GM19238 (cell line): ENCODE results near the gene PDXP.
"Not testable (repeated sequence)": the region's sequence is repeated elsewhere in the genome, so short reads cannot be mapped to it uniquely, and the experiment has no call there.

Source experiments
- DNase-seq: peaks from one replicate; pipeline ENCODE4 v3.0.0; 2011; ENCODE audit warnings: low spot score; ENCODE audit not compliant: insufficient read length

Gene PDXP, protein sequence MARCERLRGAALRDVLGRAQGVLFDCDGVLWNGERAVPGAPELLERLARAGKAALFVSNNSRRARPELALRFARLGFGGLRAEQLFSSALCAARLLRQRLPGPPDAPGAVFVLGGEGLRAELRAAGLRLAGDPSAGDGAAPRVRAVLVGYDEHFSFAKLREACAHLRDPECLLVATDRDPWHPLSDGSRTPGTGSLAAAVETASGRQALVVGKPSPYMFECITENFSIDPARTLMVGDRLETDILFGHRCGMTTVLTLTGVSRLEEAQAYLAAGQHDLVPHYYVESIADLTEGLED

DNA sequence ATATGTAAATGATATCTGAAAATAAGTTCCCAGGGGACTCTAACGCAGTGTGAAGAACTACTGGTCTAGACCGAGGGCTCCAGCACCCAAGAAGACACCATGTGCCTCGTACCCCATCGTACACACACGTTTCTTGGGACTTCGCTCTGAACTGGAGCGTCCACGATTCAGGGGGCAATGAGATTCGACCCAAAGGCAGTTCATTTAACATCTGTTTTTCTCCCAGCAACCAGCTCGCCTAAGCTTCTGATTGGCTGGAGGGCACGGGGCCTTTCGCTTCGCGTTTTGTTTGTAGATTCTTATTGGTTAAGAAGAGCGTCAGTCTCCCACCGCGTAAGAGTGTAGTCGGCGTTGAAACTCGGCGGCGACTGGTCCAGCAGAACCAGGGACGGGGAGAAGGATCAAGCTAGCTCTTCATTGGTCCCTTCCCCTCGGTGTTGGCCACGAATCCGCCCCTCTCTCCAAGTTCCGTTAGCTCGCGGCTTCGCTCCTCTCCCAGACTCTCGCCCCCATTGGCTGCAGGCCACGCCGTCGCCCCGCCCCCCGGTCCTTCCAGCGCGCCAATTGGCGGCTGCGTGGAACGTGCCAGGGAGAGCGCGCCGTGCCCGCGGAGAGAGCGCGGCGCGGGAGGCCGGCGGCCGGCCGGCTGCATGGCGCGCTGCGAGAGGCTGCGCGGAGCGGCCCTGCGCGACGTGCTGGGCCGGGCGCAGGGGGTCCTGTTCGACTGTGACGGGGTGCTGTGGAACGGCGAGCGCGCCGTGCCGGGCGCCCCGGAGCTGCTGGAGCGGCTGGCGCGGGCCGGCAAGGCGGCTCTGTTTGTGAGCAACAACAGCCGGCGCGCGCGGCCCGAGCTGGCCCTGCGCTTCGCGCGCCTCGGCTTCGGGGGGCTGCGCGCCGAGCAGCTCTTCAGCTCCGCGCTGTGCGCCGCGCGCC lies at the start of gene PDXP:
PDXP (plus strand) TSS at position 591 of the 933 bp plus-strand sequence; CDS start at position 651, 60 bp downstream.
- DNase-seq = peak; percentile 100

DNA sequence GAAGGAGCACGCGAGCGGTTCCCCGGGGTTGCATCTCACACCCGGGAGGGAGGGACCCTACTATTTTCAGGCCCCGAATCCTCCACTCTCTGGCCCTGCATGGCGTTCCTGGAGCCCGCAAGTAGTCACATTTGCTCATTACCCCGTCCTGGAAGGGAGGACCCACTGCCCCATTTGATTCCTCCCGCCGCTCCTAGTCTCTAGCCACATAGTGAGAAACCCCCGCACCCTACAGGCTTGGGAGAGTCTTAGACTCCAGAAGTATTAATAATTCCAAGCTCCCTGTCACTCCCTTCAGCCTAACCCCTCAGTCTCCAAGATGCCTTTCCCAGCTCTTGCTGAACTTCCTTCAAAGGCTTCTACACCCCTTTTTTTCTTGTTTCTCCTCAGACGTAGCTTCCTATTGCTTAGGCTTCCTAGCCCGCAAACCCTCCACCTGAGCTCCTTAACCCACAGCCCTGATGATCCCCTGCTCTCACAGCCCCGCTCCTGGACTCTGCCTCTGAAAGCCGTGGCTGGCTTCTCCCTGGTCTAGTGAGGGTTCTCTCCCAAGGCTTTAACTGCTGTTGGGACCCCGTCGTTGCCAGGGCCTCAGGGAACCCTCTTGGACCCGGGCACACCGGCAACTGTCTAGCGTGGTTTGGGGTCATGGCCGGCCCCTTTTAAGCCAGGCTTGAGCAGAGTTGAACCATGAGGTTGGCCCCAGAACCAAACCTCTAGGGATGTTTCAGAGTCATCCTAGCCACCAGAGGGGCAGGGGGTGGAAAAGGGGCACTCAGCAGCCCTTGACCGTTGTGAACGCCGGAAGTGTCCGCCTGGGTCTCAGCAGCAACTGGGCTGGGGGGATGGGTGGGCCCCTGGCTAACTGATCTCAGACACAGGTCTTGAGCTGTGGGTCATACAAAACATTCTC lies 49.0 kb upstream of the PDXP start:
- peak; percentile 51 for DNase-seq

DNA sequence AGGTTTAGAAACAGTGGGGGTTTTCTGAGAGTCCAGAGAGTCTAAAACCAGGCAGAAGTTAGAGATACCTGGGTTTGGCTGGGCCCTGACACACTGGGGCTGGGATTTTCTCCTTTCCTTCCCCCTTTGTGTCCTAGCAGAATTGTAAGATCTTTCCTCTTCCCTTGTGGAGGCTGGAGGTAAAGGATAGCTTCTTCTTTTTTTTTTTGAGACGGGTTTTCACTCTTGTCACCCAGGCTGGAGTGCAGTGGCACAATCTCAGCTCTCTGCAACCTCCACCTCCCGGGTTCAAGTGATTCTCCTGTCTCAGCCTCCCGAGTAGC lies 48.4 kb upstream of the PDXP start:
- not testable (repeated sequence) for DNase-seq

DNA sequence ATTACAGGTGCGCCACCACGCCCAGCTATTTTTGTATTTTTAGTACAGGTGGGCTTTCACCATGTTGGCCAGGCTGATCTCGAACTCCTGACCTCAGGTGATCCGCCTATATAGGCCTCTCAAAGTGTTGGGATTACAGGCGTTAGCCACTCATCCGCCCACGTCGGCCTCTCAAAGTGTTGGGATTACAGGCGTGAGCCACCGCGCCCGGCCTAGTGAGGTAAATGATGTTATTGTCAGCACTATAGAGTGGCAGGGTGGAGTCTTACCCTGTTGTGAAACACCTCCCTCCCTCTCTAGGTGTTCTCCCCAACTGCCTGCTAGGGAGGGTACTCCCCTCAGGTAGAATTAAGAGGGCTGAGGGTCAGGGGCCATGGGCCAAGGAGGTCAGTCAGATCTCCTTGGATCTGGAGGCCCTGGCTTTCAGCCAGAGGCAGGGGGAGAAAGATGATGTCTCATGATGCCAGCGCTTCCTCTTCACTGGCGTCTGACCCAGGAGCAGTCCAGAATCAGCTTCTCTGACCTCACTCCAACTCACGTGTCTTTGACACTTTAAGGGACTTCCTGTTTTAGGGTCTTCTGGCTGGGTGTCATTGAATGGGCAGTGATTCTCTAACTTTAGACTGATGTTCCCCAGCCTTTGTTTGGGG lies 47.9 kb upstream of the PDXP start:
- no peak for DNase-seq

DNA sequence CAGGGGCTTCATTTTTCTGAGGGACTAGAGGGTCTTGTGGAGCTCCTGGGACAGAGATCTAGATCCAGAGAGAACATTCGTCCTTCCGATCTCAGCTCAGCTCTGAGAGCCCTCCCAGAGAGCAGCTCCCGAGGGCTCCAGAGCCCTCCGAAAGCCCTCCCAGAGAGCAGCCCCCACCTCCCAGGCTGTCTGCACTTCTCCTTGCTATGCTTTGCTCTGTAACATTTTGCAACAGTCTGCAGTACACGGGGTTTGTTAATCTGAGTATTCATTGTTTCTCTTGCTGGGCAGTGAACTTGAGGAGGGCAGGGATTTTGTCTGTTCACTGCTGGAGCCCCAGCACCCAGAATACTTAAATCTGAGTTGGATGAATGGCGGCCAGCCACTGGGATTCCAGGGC lies 47.3 kb upstream of the PDXP start:
- no peak for DNase-seq

DNA sequence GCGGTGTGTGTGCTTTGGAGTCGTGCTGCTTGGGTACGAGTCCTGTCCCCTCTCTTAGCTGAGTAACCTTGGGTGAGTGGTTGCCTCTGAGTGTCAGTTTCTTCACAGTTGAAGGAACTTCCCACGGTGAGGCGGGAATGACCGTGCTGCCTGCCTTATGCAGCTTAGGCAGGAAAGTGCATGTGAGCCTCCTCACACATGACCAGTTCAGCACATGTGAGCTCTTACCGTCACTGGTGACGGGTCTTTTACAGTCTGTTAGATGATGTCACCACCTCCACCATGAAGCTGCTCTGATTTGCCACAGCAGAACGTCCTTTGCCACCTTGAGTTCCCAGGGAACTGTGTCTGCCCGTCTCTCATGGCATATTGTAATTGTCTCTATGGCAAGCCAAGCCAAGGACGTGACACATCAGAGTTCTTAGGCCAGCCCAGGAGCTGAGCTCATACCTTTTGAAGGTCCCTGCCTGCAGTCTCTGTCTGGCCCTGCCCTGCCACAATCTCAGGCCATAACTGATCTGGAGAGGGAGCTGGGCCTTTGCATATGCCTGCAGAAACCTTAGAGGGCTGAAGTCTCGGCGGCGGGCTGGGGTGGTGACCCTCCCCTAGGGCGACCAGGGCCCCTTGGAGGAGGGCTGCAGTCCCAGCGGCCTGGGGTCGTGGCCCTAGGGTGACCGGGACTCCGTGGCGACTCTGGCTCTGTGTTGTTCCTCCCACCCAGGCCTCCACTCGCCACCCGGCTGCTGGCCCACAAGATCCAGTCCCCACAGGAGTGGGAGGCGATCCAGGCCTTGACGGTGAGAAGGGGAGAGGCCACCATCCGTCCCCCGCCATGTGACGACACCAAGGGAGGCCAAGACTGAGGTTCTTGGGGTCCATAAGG lies 42.1 kb upstream of the PDXP start:
- DNase-seq = no peak

DNA sequence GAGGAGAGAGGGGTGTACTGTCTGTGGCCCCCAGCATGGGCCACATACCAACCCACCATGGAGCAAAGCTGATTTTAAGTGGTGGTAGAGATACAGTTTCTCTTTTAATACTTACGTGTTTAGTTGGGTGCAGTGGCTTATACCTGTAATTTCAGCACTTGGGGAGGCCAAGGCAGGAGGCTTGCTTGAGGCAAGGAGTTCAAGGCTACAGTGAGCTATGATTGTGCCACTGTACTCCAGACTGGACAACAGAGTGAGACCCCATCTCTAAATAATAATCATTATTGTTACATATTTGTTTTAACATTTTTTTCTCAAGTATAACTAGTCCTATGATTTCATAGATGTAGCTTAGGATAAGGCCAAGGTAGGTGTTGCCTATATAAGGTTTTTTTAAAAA lies 41.1 kb upstream of the PDXP start:
- DNase-seq = no peak

DNA sequence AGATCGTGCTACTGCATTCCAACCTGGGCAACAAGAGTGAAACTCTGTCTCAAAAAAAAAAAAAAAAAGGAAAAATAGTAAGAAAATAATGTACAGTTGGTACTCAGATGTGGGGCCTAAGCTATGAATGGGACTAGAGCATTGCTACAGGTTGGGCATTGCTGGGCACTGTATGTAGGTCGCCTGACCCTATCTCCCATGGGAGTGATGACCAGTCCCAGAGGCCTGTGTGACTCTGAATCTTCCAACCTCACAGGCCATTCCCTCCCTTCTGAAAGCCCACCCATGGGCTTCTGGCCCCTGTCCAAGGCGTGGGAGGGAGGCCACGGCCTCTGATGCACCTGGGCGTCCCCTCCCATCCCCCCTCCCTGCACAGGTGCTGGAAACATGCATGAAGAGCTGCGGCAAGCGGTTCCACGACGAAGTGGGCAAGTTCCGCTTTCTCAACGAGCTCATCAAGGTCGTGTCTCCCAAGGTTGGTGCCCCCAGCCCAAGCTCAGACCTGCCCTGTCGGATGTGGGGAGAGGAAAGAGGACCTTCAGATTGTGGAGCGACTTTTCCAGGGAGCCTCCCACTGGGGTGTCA lies 40.4 kb upstream of the PDXP start:
- no peak for DNase-seq

DNA sequence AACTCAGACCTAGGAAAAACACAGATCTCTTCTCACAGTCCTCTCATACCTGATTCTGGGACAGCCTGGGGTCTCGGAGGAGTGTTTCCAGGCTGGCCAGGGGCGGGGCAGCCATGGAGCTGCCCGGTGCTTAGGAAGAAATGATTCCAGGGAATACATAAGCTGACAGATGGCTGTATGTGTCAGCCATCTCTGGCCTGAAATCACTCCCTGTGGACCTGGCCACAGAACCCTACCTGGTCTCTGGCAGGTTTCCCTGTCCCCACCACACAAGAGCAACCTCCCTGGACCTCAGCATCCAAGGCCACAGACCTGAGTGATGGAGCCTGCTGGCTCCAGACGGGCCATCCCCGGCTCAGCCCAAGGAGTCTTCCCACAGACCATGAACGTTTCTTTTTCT lies 39.8 kb upstream of the PDXP start:
- DNase-seq = no peak

DNA sequence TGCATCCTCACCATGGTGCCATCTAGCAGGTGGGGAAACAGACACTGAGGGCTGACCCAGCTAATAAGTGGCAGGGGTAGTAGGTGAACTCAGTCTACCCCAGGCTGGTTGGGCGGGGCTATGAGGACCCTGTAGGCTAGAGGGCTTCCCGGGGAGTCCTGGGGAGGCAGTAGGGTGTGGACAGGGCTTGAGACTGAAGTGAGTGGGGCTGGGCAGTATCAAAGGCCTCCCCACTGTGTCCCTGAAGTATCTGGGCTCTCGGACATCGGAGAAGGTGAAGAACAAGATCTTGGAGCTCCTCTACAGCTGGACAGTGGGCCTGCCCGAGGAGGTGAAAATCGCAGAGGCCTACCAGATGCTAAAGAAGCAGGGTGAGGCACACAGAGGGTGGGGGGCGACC lies 38.5 kb upstream of the PDXP start:
- no peak for DNase-seq

DNA sequence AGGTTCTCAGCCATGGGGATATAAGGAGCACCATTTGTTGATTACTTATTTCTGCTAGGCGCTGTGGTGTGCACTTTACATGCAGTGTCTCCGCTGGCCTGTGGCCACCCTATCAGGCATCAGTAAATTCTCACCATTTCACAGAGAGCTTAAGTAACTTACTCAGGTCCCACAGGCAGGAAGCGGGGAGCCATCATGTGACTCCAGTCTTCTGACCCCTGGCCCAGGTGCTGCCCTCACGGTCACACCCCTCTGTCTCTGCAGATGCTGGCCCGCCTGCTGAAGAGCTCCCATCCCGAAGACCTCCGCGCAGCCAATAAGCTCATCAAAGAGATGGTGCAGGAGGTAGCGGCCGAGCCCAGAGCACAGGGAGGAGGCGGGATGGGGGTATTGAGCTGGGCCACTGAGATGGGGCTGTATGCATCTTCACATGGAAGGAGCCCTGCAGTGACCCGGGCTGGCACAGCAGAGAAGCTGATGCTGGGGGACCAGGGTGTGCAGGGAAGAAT lies 37.1 kb upstream of the PDXP start:
- DNase-seq = no peak

DNA sequence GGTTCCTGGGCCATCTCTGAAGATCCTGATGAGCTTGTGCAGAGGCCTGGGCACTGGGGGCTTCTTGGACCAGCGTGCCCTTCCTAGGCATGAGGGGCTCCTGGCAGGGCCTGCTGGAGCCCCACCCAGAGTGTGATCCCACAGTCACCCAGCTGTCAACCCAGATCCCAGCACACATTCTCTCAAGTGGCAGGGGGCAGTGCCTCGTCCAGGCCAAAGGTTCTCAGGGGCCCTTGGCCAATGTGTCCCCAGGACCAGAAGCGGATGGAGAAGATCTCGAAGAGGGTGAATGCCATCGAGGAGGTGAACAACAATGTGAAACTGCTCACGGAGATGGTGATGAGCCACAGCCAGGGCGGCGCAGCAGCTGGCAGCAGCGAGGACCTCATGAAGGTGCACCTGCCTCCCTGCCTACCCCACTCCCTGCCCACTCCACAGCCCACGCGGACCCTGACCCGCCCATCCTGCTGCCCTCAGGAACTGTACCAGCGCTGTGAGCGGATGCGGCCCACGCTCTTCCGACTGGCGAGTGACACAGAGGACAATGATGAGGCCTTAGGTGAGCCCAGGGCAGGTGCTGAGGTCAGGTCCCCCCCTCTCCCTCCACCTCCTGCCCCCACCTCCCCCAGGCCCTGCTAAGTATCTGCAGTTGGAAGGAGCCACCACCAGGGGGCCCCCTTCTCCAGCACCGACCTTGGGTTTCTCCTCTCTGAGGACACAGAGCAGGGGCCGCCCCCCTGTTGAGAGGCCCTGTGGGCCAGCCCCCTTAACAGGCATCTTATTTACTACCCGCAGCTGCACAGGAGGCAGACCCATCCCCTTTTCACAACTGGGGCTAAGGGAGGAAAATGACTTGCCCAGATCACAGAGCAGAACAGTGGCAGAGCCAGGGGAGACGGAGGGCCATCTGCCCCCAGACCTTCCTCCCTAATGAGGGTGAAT lies 35.2 kb upstream of the PDXP start:
- peak; percentile 75 for DNase-seq

DNA sequence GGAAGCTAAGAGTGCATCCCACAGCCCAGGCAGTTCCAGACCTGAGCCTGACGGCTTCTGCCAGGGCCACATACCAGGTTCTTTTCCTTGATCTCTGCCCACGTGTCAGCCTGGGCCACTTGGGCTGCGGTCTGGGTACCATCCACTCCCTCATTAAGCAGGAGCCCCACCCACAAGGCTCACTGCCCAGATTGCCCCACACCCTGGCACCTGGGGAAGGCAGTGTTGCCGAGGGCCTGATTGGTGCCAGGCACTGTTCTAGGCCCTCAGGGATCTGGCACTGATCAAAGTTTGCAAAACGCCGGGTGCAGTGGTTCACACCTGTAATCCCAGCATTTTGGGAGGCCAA lies 34.5 kb upstream of the PDXP start:
- DNase-seq = no peak

DNA sequence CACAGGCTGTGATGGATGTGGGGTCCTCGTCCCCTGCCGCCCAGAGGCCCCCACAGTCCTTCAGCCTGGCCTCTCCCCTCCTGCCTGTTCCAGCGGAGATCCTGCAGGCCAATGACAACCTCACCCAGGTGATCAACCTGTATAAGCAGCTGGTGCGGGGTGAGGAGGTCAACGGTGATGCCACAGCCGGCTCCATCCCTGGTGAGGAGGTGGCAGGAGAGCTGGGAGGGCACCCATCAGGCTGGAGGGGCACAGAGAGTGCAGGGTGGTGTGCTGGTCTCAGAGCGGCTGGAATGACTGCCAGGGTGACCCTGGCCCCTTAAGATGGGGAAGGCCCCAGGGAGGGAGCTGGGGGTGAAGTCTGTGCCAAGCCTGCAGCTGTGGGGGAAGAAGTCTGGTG lies 33.6 kb upstream of the PDXP start:
- DNase-seq = no peak

DNA sequence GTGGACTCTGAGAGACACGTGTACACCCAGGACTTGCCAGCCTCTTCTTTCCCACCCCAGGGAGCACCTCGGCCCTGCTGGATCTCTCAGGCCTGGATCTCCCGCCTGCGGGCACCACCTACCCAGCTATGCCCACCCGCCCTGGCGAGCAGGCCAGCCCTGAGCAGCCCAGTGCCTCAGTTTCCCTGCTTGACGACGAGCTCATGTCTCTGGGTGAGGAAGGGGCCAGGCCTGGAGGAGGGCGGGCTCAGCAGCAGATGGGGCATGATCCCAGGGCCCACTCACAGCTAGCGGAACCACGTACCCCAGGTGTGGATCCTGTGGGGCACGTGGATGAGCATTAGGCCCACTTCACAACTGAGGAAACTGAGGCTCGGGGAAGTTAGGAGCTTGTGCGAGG lies 32.8 kb upstream of the PDXP start:
- DNase-seq = no peak

DNA sequence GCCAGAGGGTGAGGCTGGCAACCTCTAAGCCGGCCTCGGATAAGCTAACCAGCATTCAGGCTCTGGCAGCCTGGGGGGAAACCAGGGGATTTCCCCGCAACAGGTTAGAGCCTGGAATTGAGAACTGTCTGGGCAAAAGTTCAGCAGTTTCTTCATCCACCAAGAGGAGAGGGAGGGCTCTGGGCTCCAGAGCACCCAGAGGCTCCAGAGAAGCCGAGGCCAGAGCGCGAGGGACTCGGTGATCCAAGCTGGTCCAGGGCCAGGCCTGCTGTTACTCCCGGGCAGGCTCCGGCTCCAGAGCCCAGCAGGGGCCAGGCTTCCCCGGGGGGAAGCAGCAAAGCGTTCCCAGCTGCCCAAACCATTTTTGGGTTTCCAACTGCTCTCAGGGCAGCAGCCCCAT lies 32.4 kb upstream of the PDXP start:
- no peak for DNase-seq

DNA sequence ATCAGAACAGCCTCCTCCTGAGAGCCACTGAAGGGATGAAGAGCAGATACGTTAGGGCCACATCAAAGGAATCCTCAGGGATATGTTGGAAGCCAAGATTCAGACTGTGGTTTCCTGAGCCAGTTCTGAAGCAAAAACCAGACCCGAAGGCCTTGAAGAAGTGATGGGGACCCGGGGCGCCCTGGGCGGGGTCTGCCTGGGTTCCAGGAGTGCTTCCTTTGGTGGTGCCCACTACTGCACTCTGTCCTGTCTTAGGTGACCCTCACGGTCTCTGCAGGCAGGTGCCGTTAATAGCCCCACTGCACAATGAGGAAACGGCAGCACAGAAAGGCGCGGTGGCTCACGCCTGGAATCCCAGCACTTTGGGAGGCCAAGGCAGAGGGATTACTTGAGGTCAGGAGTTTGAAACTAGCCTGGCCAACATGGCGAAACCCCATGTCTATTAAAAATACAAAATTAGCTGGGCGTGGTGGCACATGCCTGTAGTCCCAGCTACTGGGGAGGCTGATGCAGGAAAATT lies 31.9 kb upstream of the PDXP start:
- DNase-seq = no peak

DNA sequence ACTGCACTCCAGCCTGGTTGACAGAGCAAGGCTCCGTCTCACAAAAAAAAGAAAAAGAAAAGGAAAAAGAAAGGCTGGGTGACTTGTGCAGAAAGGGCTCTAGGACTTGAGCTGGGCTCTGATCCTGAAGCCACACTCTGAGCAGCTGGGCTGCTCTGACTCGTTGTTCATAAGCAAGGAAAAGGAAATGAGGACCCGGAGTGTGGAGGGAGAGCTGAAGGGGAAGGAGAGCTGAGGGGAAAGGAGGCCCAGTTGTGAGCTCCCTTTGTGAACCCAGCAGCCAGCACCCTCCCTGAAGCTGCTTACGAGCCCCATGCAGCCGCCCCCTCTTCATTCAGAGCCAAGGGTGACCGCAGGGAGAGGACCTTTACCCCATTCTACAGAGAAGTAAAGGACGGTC lies 31.4 kb upstream of the PDXP start:
- DNase-seq = no peak
